ENCODE data around the gene GSN. TPM values are rescaled to one million over a fixed set of nuclear protein-coding genes. Genes with fewer than 3 reads are reported as not detected.

The GSN gene
- total and polyA plus RNA-seq, 12 donors: 78.5 to 735 (median 293) TPM

- intact Hi-C loops (cut with DNase I): no loop called here
- 19 to 40% (median 31%) methylated on average over 11 to 18 of the region's 18 CpGs for WGBS, 4 donors
- Histone ChIP-seq H3K9me3 (replicated peaks in 1 of 3) (no peaks in the 10 kb centered on the region), H3K4me3 (peak overlapping the region in 1 of 4 donors; percentile 20), H3K4me1 (replicated peaks in 1 of 2) (peaks cover 81 to 92% of the 10 kb centered on the region in 2 donors), H3K27me3 (no peaks in the 10 kb centered on the region), H3K27ac (peak overlapping the region; percentile 91 to 99 (median 97)), H3K36me3 (replicated peaks in 1 of 2) (no peaks in the 10 kb centered on the region)
- no peak for TF ChIP-seq CTCF (IDR thresholded peaks at IDR 0.05)
- peak in 1 of 2 donors; percentile 53 for TF ChIP-seq POLR2A (IDR thresholded peaks at IDR 0.05)
- peak in 6 of 7 donors; percentile 67 to 93 (median 73) for DNase-seq
These were observed 18.1 kb downstream of the GSN start for GRCh38 chr9:121285835-121286687.

- H3K4me3 ChIP-seq: peak overlapping the region in 1 of 4 donors; percentile 20
- 5 to 38% (median 26%) methylated on average over 2 of the region's 2 CpGs for WGBS, 4 donors
- H3K9me3 ChIP-seq (replicated peaks in 1 of 3): no peaks in the 10 kb centered on the region
- H3K27me3 ChIP-seq: no peaks in the 10 kb centered on the region
- no peak for DNase-seq
- H3K27ac ChIP-seq: peak overlapping the region; percentile 91 to 99 (median 97)
- peaks cover 75 to 86% of the 10 kb centered on the region in 2 donors for H3K4me1 ChIP-seq (replicated peaks in 1 of 2)
- intact Hi-C loops (cut with DNase I): no loop called here
- no peaks in the 10 kb centered on the region for H3K36me3 ChIP-seq (replicated peaks in 1 of 2)
- TF ChIP-seq CTCF (IDR thresholded peaks at IDR 0.05) (no peak), POLR2A (IDR thresholded peaks at IDR 0.05) (no peak)
These were observed 18.7 kb downstream of the GSN start for GRCh38 chr9:121286688-121286972.

- 8 to 10% (median 9%) methylated on average over 12 to 13 of the region's 13 CpGs for WGBS, 4 donors
- H3K4me3 ChIP-seq: no peak overlapping the region
- intact Hi-C loops (cut with DNase I): no loop called here
- no peaks in the 10 kb centered on the region for H3K27me3 ChIP-seq
- H3K4me1 ChIP-seq (replicated peaks in 1 of 2): peaks cover 70 to 81% of the 10 kb centered on the region in 2 donors
- TF ChIP-seq POLR2A (IDR thresholded peaks at IDR 0.05) (peak in 1 of 2 donors; percentile 44), CTCF (IDR thresholded peaks at IDR 0.05) (peak in 2 of 6 experiments; percentile 3 to 14)
- H3K27ac ChIP-seq: peak overlapping the region; percentile 91 to 99 (median 97)
- no peaks in the 10 kb centered on the region for H3K9me3 ChIP-seq (replicated peaks in 1 of 3)
- DNase-seq: peak; percentile 81 to 93 (median 87)
- no peaks in the 10 kb centered on the region for H3K36me3 ChIP-seq (replicated peaks in 1 of 2)
These were observed 19.2 kb downstream of the GSN start for GRCh38 chr9:121286973-121287741.

- Histone ChIP-seq H3K4me1 (replicated peaks in 1 of 2) (peaks cover 62 to 71% of the 10 kb centered on the region in 2 donors), H3K4me3 (no peak overlapping the region), H3K27me3 (no peaks in the 10 kb centered on the region), H3K9me3 (replicated peaks in 1 of 3) (no peaks in the 10 kb centered on the region), H3K27ac (peak overlapping the region; percentile 69 to 99 (median 95)), H3K36me3 (replicated peaks in 1 of 2) (no peaks in the 10 kb centered on the region)
- intact Hi-C loops (cut with DNase I): no loop called here
- TF ChIP-seq POLR2A (IDR thresholded peaks at IDR 0.05): no peak
- TF ChIP-seq CTCF (IDR thresholded peaks at IDR 0.05): no peak
- DNase-seq: peak in 6 of 7 donors; percentile 46 to 83 (median 70)
- 32 to 48% (median 40%) methylated on average over 4 of the region's 4 CpGs for WGBS, 4 donors
These were observed 20.7 kb downstream of the GSN start for GRCh38 chr9:121288673-121289025.

Data from adrenal gland (tissue), 12 donors.